Mucosa of descending colon (tissue), 3 donors: ENCODE measurements around the gene ABCD3. TPM values are rescaled to one million over a fixed set of nuclear protein-coding genes. Genes with fewer than 3 reads are reported as not detected.

ENCODE experiments used
- ATAC-seq: fragments of 200-7000 bp; cut with Tn5 transposase; one replicate; pipeline ENCODE4 v1.9.1; 2020; ENCODE audit warnings: mild to moderate bottlenecking, moderate library complexity
- DNase-seq, 3 donors: peaks; one replicate each; pipeline ENCODE4 v3.0.0-alpha.2; 2020
- H3K36me3 ChIP-seq: fragments of 200-600 bp; one replicate; pipeline ENCODE4 v1.8.0; 2021; ENCODE audit warnings: low read depth, mild to moderate bottlenecking
- H3K4me1 ChIP-seq: fragments of 200-600 bp; one replicate; pipeline ENCODE4 v1.8.0; 2021; ENCODE audit warnings: low read depth, mild to moderate bottlenecking
- H3K4me3 ChIP-seq: fragments of 200-600 bp; one replicate; pipeline ENCODE4 v1.8.0; 2021; ENCODE audit warnings: mild to moderate bottlenecking
- H3K9me3 ChIP-seq: fragments of 200-600 bp; one replicate; pipeline ENCODE4 v1.8.0; 2021; ENCODE audit warnings: mild to moderate bottlenecking
- CTCF ChIP-seq: fragments of 200-600 bp; IDR thresholded peaks from one replicate; pipeline ENCODE4 v1.8.0; 2022; ENCODE audit warnings: antibody characterized with exemption, mild to moderate bottlenecking
- intact Hi-C, 2 donors: fragments of 100-400 bp; cut with DNase I in 1 of 2; cut with micrococcal nuclease in 1 of 2; formaldehyde crosslinking; loops; one replicate each; pipeline versions ENCODE4 v1.11.0 to v1.11.1; 2022; cut with DNase I, micrococcal nuclease
- total RNA-seq, 3 donors: library from RNA; stranded (reverse); fragmentation: NEBNext Ultra II Directional in 2 of 3; extraction: Animal tissue kit (Norgen Biotek cat#: 25700) in 2 of 3; gene quantifications; one replicate each; pipeline versions ENCODE4 v1.2.1 to v1.2.4, GENCODE V29; 2021 to 2023
- donor health status: DM: no; HTN: no; CAD: no; lungs with moderate emphysema.
- donor health status: DM: no; HTN: no; CAD: no.
- donor health status: DM: no; HTN: yes; CAD: no.

Gene ABCD3
- total RNA-seq, 3 donors from 2014 or later: 67.9 to 102 (median 99.3) TPM

- ATAC-seq (peak; percentile 23), DNase-seq (peak; percentile 62 to 63 (median 63))
- peak overlapping the region; percentile 71 for H3K4me3 ChIP-seq
- intact Hi-C loops: loop anchor here in 1 of 2 donors (10.0 kb wide), 1 partner anchor 63 kb away; no protein-coding TSS in a partner anchor
- no peaks in the 10 kb centered on the region for H3K9me3 ChIP-seq
- no peak for TF ChIP-seq CTCF
- peaks cover 3% of the 10 kb centered on the region for H3K4me1 ChIP-seq
- H3K36me3 ChIP-seq: no peaks in the 10 kb centered on the region
Observed at GRCh38 chr1:94542088-94542870, 124.1 kb downstream of the ABCD3 start.

GRCh38 chr1:94543001-94543400 lies 124.8 kb downstream of the ABCD3 start:
- no peak for ATAC-seq
- no peak overlapping the region for H3K4me3 ChIP-seq
- no peaks in the 10 kb centered on the region for H3K36me3 ChIP-seq

GRCh38 chr1:94543893-94544635 lies 125.9 kb downstream of the ABCD3 start:
- Histone ChIP-seq H3K36me3 (no peaks in the 10 kb centered on the region), H3K4me3 (no peak overlapping the region), H3K4me1 (peaks cover 3% of the 10 kb centered on the region), H3K9me3 (no peaks in the 10 kb centered on the region)
- ATAC-seq: no peak
- no peak for TF ChIP-seq CTCF
- DNase-seq: no peak
- intact Hi-C loops: loop anchor here in 1 of 2 donors (10.0 kb wide), 1 partner anchor 61 kb away; no protein-coding TSS in a partner anchor

More at GRCh38 chr1:94543001-94543400, 124.8 kb downstream of the ABCD3 start:
- Histone ChIP-seq H3K4me1 (peaks cover 3% of the 10 kb centered on the region), H3K9me3 (no peaks in the 10 kb centered on the region)
- DNase-seq: no peak
- no peak for TF ChIP-seq CTCF
- intact Hi-C loops: loop anchor here in 1 of 2 donors (10.0 kb wide), 1 partner anchor 62 kb away; no protein-coding TSS in a partner anchor

- Histone ChIP-seq H3K4me1 (no peaks in the 10 kb centered on the region), H3K36me3 (no peaks in the 10 kb centered on the region), H3K9me3 (no peaks in the 10 kb centered on the region), H3K4me3 (no peak overlapping the region)
- DNase-seq: no peak
- intact Hi-C loops: loop anchor here in 1 of 2 donors (10.0 kb wide), 1 partner anchor 60 kb away; no protein-coding TSS in a partner anchor
- no peak for ATAC-seq
- TF ChIP-seq CTCF: no peak
Observed at GRCh38 chr1:94544706-94545490, 126.7 kb downstream of the ABCD3 start.

- intact Hi-C loops: loop anchor here in 1 of 2 donors (10.0 kb wide), 1 partner anchor 55 kb away; no protein-coding TSS in a partner anchor
- ATAC-seq (no peak), DNase-seq (no peak)
- TF ChIP-seq CTCF: no peak
- H3K9me3 ChIP-seq: no peaks in the 10 kb centered on the region
- H3K4me3 ChIP-seq: no peak overlapping the region
- no peaks in the 10 kb centered on the region for H3K36me3 ChIP-seq
- no peaks in the 10 kb centered on the region for H3K4me1 ChIP-seq
Observed at GRCh38 chr1:94549706-94550105, 131.5 kb downstream of the ABCD3 start.
